HG02678 (cell line): ENCODE results near the gene RARG.
A peak's percentile ranks its signal among the peaks of the same experiment; 100 is the strongest.

Experiments used
- ATAC-seq: cut with Tn5 transposase; IDR thresholded peaks from one replicate; pipeline ENCODE4 v1.9.1; 2021; ENCODE audit warnings: mild to moderate bottlenecking, moderate library complexity; ENCODE audit not compliant: unreplicated experiment

Gene RARG

GRCh38 chr12:53231921-53232645 lies at the start of gene RARG:
TSS of gene RARG (minus strand) at chr12:53232209. CDS start at chr12:53227545, 4,664 bp downstream.
- peak; percentile 48 for ATAC-seq

GRCh38 chr12:53279888-53280498 lies 48.0 kb upstream of the RARG start:
- no peak for ATAC-seq

- ATAC-seq, result no peak
Observed at GRCh38 chr12:53279283-53279869, 47.4 kb upstream of the RARG start.

- no peak for ATAC-seq
Observed at GRCh38 chr12:53277981-53278380, 46.0 kb upstream of the RARG start.

- no peak for ATAC-seq
Observed at GRCh38 chr12:53276511-53276910, 44.5 kb upstream of the RARG start.

GRCh38 chr12:53274445-53274844 lies 42.4 kb upstream of the RARG start:
- no peak for ATAC-seq

- ATAC-seq, result no peak
Observed at GRCh38 chr12:53268630-53269562, 36.9 kb upstream of the RARG start.

- ATAC-seq, result peak; percentile 83
Observed at GRCh38 chr12:53267999-53268629, 36.1 kb upstream of the RARG start, which contains the start of gene ESPL1. TSS of gene ESPL1 (plus strand) at chr12:53268299. CDS start at chr12:53268767, 468 bp downstream.

- no peak for ATAC-seq
Observed at GRCh38 chr12:53267306-53267998, 35.4 kb upstream of the RARG start.

GRCh38 chr12:53265783-53266182 lies 33.8 kb upstream of the RARG start:
- ATAC-seq, result no peak

GRCh38 chr12:53259891-53260290 lies 27.9 kb upstream of the RARG start:
- no peak for ATAC-seq

- ATAC-seq, result no peak
Observed at GRCh38 chr12:53258541-53259539, 26.8 kb upstream of the RARG start.

GRCh38 chr12:53255996-53256395 lies 24.0 kb upstream of the RARG start:
- no peak for ATAC-seq

- ATAC-seq, result no peak
Observed at GRCh38 chr12:53254816-53255545, 23.0 kb upstream of the RARG start.

- no peak for ATAC-seq
Observed at GRCh38 chr12:53253298-53253697, 21.3 kb upstream of the RARG start.

- ATAC-seq, result no peak
Observed at GRCh38 chr12:53252349-53252916, 20.4 kb upstream of the RARG start.

GRCh38 chr12:53251477-53252348 lies 19.7 kb upstream of the RARG start:
- peak; percentile 76 for ATAC-seq
